HG03354 (cell line): ENCODE data around the gene SGCE.
"Not testable (repeated sequence)": the region's sequence is repeated elsewhere in the genome, so short reads cannot be mapped to it uniquely, and the experiment has no call there.

Experiments
- ATAC-seq: cut with Tn5 transposase; IDR thresholded peaks from one replicate; pipeline ENCODE4 v1.9.1; 2021; ENCODE audit warnings: mild to moderate bottlenecking; ENCODE audit not compliant: unreplicated experiment, poor library complexity, severe bottlenecking

The SGCE gene

GRCh38 chr7:94655848-94656657 lies at the start of gene SGCE:
SGCE (minus strand) TSS chr7:94656133; CDS start chr7:94656098, 35 bp downstream.
- peak; percentile 23 for ATAC-seq

- ATAC-seq = not testable (repeated sequence)
Observed at GRCh38 chr7:94705155-94706021, 49.5 kb upstream of the SGCE start.

- ATAC-seq = no peak
Observed at GRCh38 chr7:94701555-94701973, 45.6 kb upstream of the SGCE start.

GRCh38 chr7:94700926-94701554 lies 45.1 kb upstream of the SGCE start:
- ATAC-seq = no peak

- ATAC-seq = no peak
Observed at GRCh38 chr7:94698275-94698674, 42.3 kb upstream of the SGCE start.

- peak; percentile 61 for ATAC-seq
Observed at GRCh38 chr7:94697035-94697974, 41.4 kb upstream of the SGCE start.

- no peak for ATAC-seq
Observed at GRCh38 chr7:94687810-94688209, 31.9 kb upstream of the SGCE start.

GRCh38 chr7:94687076-94687475 lies 31.1 kb upstream of the SGCE start:
- no peak for ATAC-seq

GRCh38 chr7:94683066-94683465 lies 27.1 kb upstream of the SGCE start:
- no peak for ATAC-seq

GRCh38 chr7:94679358-94679757 lies 23.4 kb upstream of the SGCE start:
- no peak for ATAC-seq

- ATAC-seq = no peak
Observed at GRCh38 chr7:94676431-94676830, 20.5 kb upstream of the SGCE start.

GRCh38 chr7:94675356-94675755 lies 19.4 kb upstream of the SGCE start:
- ATAC-seq = no peak

- no peak for ATAC-seq
Observed at GRCh38 chr7:94671444-94672235, 15.7 kb upstream of the SGCE start.

- no peak for ATAC-seq
Observed at GRCh38 chr7:94669773-94670495, 14.0 kb upstream of the SGCE start.

- no peak for ATAC-seq
Observed at GRCh38 chr7:94666879-94667587, 11.1 kb upstream of the SGCE start.

- ATAC-seq = no peak
Observed at GRCh38 chr7:94665426-94665825, 9.5 kb upstream of the SGCE start.

- ATAC-seq = no peak
Observed at GRCh38 chr7:94664023-94664422, 8.1 kb upstream of the SGCE start.
